Vagina (tissue), 2 donors: ENCODE measurements around the gene DPH3. TPM values are rescaled to one million over a fixed set of nuclear protein-coding genes. Genes with fewer than 3 reads are reported as not detected.

Experiments
- DNase-seq, 2 donors: peaks; one replicate each; pipeline ENCODE4 v3.0.0-alpha.2; 2017; ENCODE audit errors: extremely low spot score in 2 of 2
- H3K27ac ChIP-seq: fragments of 200-600 bp; sonication (generic); one replicate; pipeline ENCODE4 v1.5.1; 2019
- H3K27me3 ChIP-seq: fragments of 200-600 bp; sonication (generic); one replicate; pipeline ENCODE4 v1.5.1; 2019
- H3K36me3 ChIP-seq, 2 donors: fragments of 200-600 bp; sonication (generic); one replicate each; pipeline ENCODE4 v1.5.1; 2017 to 2019
- H3K4me1 ChIP-seq: fragments of 200-600 bp; sonication (generic); one replicate; pipeline ENCODE4 v1.5.1; 2019
- H3K4me3 ChIP-seq, 2 donors: fragments of 200-600 bp; sonication (generic); 1 replicate in 1 of 2; 2 replicates in 1 of 2; pipeline ENCODE4 v1.5.1; 2016 to 2019
- H3K9me3 ChIP-seq: fragments of 200-600 bp; sonication (generic); one replicate; pipeline ENCODE4 v1.5.1; 2019
- CTCF ChIP-seq, 3 experiments: fragments of 450-650 bp in 2 of 3; fragments of 200-600 bp in 1 of 3; sonication (generic) in 1 of 3; IDR thresholded peaks; one replicate each; pipeline ENCODE4 v1.5.1; 2017 to 2019; ENCODE audit warnings: antibody characterized with exemption in 3 of 3, mild to moderate bottlenecking in 2 of 3, moderate library complexity in 2 of 3
- POLR2A ChIP-seq, 2 donors: fragments of 450-650 bp; IDR thresholded peaks; one replicate each; pipeline ENCODE4 v1.6.1; 2017; ENCODE audit warnings: antibody characterized with exemption in 2 of 2, mild to moderate bottlenecking in 2 of 2, moderate library complexity in 2 of 2
- POLR2AphosphoS5 ChIP-seq, 2 donors: sonication (generic); formaldehyde crosslinking; IDR thresholded peaks; one replicate each; pipeline ENCODE4 v1.9.0; 2017; ENCODE audit warnings: antibody characterized with exemption in 2 of 2, mild to moderate bottlenecking in 2 of 2, low read depth in 1 of 2; ENCODE audit not compliant: insufficient read depth in 1 of 2
- intact Hi-C: fragments of 100-400 bp; cut with DNase I; formaldehyde crosslinking; loops from one replicate; pipeline ENCODE4 v1.15.1; 2023
- total RNA-seq: library from RNA; depleted of rRNA; stranded (reverse); fragments of >200 nt; gene quantifications from one replicate; pipeline ENCODE4 v1.2.3, GENCODE V29; 2016

The DPH3 gene
- total RNA-seq, 1 donor from 2014 or later = 14.5 TPM

GRCh38 chr3:16266714-16267113 is 2.0 kb upstream of the DPH3 start:
- intact Hi-C loops = no loop called here
- no peak for DNase-seq
- no peak overlapping the region for H3K27ac ChIP-seq
- no peak overlapping the region for H3K4me3 ChIP-seq
- TF ChIP-seq CTCF (IDR thresholded peaks at IDR 0.05) = no peak
- no peak for TF ChIP-seq POLR2A (IDR thresholded peaks at IDR 0.05)
- no peak for TF ChIP-seq POLR2AphosphoS5 (IDR thresholded peaks at IDR 0.05; ENCODE audit: insufficient read depth in 1 of 2, low read depth in 1 of 2)
- H3K36me3 ChIP-seq = peaks cover 0 to 8% of the 10 kb centered on the region in 2 donors
- no peaks in the 10 kb centered on the region for H3K27me3 ChIP-seq
- H3K9me3 ChIP-seq = no peaks in the 10 kb centered on the region
- peaks cover 49% of the 10 kb centered on the region for H3K4me1 ChIP-seq

GRCh38 chr3:16265455-16265786 is 678 bp upstream of the DPH3 start:
- Histone ChIP-seq H3K27me3 (no peaks in the 10 kb centered on the region), H3K27ac (peak overlapping the region; percentile 89), H3K9me3 (no peaks in the 10 kb centered on the region), H3K4me3 (peak overlapping the region; percentile 74 to 94), H3K4me1 (peaks cover 49% of the 10 kb centered on the region), H3K36me3 (peaks cover 0 to 2% of the 10 kb centered on the region in 2 donors)
- intact Hi-C loops = no loop called here
- no peak for TF ChIP-seq POLR2AphosphoS5 (IDR thresholded peaks at IDR 0.05; ENCODE audit: insufficient read depth in 1 of 2, low read depth in 1 of 2)
- no peak for TF ChIP-seq CTCF (IDR thresholded peaks at IDR 0.05)
- TF ChIP-seq POLR2A (IDR thresholded peaks at IDR 0.05) = no peak
- no peak for DNase-seq

GRCh38 chr3:16264174-16264707 is 502 bp downstream of the DPH3 start:
- H3K27ac ChIP-seq = peak overlapping the region; percentile 89
- peak overlapping the region; percentile 74 to 94 for H3K4me3 ChIP-seq
- no peaks in the 10 kb centered on the region for H3K27me3 ChIP-seq
- H3K36me3 ChIP-seq = peaks cover 2 to 14% of the 10 kb centered on the region in 2 donors
- intact Hi-C loops = no loop called here
- no peak for TF ChIP-seq CTCF (IDR thresholded peaks at IDR 0.05)
- TF ChIP-seq POLR2AphosphoS5 (IDR thresholded peaks at IDR 0.05; ENCODE audit: insufficient read depth in 1 of 2, low read depth in 1 of 2) = no peak
- TF ChIP-seq POLR2A (IDR thresholded peaks at IDR 0.05) = no peak
- DNase-seq = no peak
- H3K4me1 ChIP-seq = peaks cover 49% of the 10 kb centered on the region
- no peaks in the 10 kb centered on the region for H3K9me3 ChIP-seq

- DNase-seq = no peak
- TF ChIP-seq POLR2A (IDR thresholded peaks at IDR 0.05) = no peak
- TF ChIP-seq POLR2AphosphoS5 (IDR thresholded peaks at IDR 0.05; ENCODE audit: insufficient read depth in 1 of 2, low read depth in 1 of 2) = no peak
- no peak for TF ChIP-seq CTCF (IDR thresholded peaks at IDR 0.05)
- intact Hi-C loops = no loop called here
Observed at GRCh38 chr3:16262174-16262573, 2.6 kb downstream of the DPH3 start.

DNA sequence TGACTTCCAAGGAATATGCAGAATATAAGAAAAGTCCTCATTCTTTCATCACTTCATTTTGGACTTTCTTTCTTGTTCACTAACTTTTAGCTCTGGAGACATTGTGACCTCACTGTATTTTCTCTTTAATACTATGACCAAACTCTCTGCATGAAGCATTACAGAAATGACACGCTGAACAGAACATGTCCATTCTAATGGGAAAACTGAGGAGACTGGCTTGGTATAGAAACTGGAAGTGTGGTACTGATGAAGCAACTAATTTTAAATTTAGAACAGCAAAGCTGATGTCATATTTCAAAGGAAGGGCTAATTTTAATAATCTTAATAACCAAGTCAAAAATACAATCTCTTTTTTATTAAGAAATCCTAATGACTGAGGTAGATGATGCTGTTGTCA is 4.7 kb downstream of the DPH3 start:
- DNase-seq = no peak
- TF ChIP-seq CTCF (IDR thresholded peaks at IDR 0.05) (no peak), POLR2AphosphoS5 (IDR thresholded peaks at IDR 0.05; ENCODE audit: insufficient read depth in 1 of 2, low read depth in 1 of 2) (no peak), POLR2A (IDR thresholded peaks at IDR 0.05) (no peak)
- H3K4me1 ChIP-seq = peaks cover 27% of the 10 kb centered on the region
- H3K27ac ChIP-seq = no peak overlapping the region
- peaks cover 2 to 17% of the 10 kb centered on the region in 2 donors for H3K36me3 ChIP-seq
- no peak overlapping the region for H3K4me3 ChIP-seq
- no peaks in the 10 kb centered on the region for H3K27me3 ChIP-seq
- H3K9me3 ChIP-seq = no peaks in the 10 kb centered on the region
- intact Hi-C loops = no loop called here

More at GRCh38 chr3:16262174-16262573, 2.6 kb downstream of the DPH3 start:
- no peak overlapping the region for H3K4me3 ChIP-seq
- no peak overlapping the region for H3K27ac ChIP-seq
- no peaks in the 10 kb centered on the region for H3K27me3 ChIP-seq
- H3K4me1 ChIP-seq = peaks cover 45% of the 10 kb centered on the region
- H3K36me3 ChIP-seq = peaks cover 2 to 17% of the 10 kb centered on the region in 2 donors
- H3K9me3 ChIP-seq = no peaks in the 10 kb centered on the region
